Astrocyte (in vitro differentiated cells and primary cell): Measurements from ENCODE around the gene RABEP1. TPM values are rescaled to one million over a fixed set of nuclear protein-coding genes. Genes with fewer than 3 reads are reported as not detected.

Experiments used
- DNase-seq: peaks from one replicate; pipeline ENCODE4 v3.0.0-alpha.2; 2010; ENCODE audit warnings: low read depth
- FAIRE-seq: peaks from 2 replicates; lab custom pipeline; 2011; peaks lifted over from hg19 to GRCh38; lab: Jason Lieb, UNC
- H2AFZ ChIP-seq: 2 replicates; pipeline ENCODE4 v1.6.0; 2012; ENCODE audit warnings: low read depth, low read length, inconsistent platforms
- H3K27ac ChIP-seq: 2 replicates; pipeline ENCODE4 v1.5.1; 2011; ENCODE audit warnings: low read depth, low read length, inconsistent platforms
- H3K27me3 ChIP-seq: 2 replicates; pipeline ENCODE4 v1.6.0; 2011; ENCODE audit warnings: low read length, inconsistent platforms; ENCODE audit not compliant: insufficient read depth
- H3K36me3 ChIP-seq: 2 replicates; pipeline ENCODE4 v1.5.1; 2011; ENCODE audit warnings: low read length, inconsistent platforms; ENCODE audit not compliant: insufficient read depth
- H3K4me1 ChIP-seq: 2 replicates; pipeline ENCODE4 v1.5.1; 2011; ENCODE audit warnings: low read length, inconsistent platforms; ENCODE audit not compliant: insufficient read depth
- H3K4me2 ChIP-seq: 2 replicates; pipeline ENCODE4 v1.6.0; 2012; ENCODE audit warnings: low read length, inconsistent platforms
- H3K4me3 ChIP-seq: 2 replicates; pipeline ENCODE4 v1.5.1; 2011; ENCODE audit warnings: low read depth, mild to moderate bottlenecking, low read length, inconsistent platforms; ENCODE audit not compliant: insufficient read depth
- H3K79me2 ChIP-seq: 2 replicates; pipeline ENCODE4 v1.6.0; 2012; ENCODE audit warnings: mild to moderate bottlenecking, low read length, inconsistent platforms; ENCODE audit not compliant: insufficient read depth
- H3K9ac ChIP-seq: 2 replicates; pipeline ENCODE4 v1.6.0; 2012; ENCODE audit warnings: mild to moderate bottlenecking, low read length, inconsistent platforms
- H3K9me3 ChIP-seq: 2 replicates; pipeline ENCODE4 v1.5.1; 2012; ENCODE audit warnings: low read depth, mild to moderate bottlenecking, low read length, inconsistent platforms; ENCODE audit not compliant: insufficient read depth
- H4K20me1 ChIP-seq: 2 replicates; pipeline ENCODE4 v1.6.0; 2012; ENCODE audit warnings: low read length, inconsistent platforms; ENCODE audit not compliant: insufficient read depth
- H3K27ac Mint-ChIP-seq: one replicate; pipeline ENCODE4 v1.8.0; 2021; ENCODE audit warnings: mild to moderate bottlenecking, mixed read lengths; ENCODE audit not compliant: unreplicated experiment
- H3K27me3 Mint-ChIP-seq: one replicate; pipeline ENCODE4 v1.8.0; 2021; ENCODE audit warnings: low read depth, mixed read lengths; ENCODE audit not compliant: unreplicated experiment
- H3K36me3 Mint-ChIP-seq: one replicate; pipeline ENCODE4 v1.8.0; 2021; ENCODE audit warnings: low read depth, mixed read lengths; ENCODE audit not compliant: unreplicated experiment
- H3K4me1 Mint-ChIP-seq: one replicate; pipeline ENCODE4 v1.8.0; 2021; ENCODE audit warnings: low read depth, mixed read lengths; ENCODE audit not compliant: unreplicated experiment
- H3K4me3 Mint-ChIP-seq: one replicate; pipeline ENCODE4 v1.8.0; 2021; ENCODE audit warnings: mild to moderate bottlenecking, moderate library complexity, mixed read lengths; ENCODE audit not compliant: unreplicated experiment
- H3K9me3 Mint-ChIP-seq: one replicate; pipeline ENCODE4 v1.8.0; 2021; ENCODE audit warnings: mild to moderate bottlenecking, mixed read lengths; ENCODE audit not compliant: unreplicated experiment
- CTCF ChIP-seq: IDR thresholded peaks from 2 replicates; pipeline ENCODE4 v1.5.1; 2011; ENCODE audit warnings: low read depth, mild to moderate bottlenecking, inconsistent platforms, low read length, moderate library complexity; ENCODE audit not compliant: insufficient read depth
- EZH2 ChIP-seq: IDR thresholded peaks from 2 replicates; pipeline ENCODE4 v1.6.1; 2012; ENCODE audit warnings: mild to moderate bottlenecking, low read length, inconsistent platforms; ENCODE audit not compliant: insufficient read depth
- total RNA-seq: library from RNA; stranded (reverse); gene quantifications from 2 replicates; pipeline ENCODE4 v1.2.1, GENCODE V29; 2021

Gene RABEP1
- total RNA-seq, 1 donor from 2014 or later, result 49.0 TPM

- peaks cover 1% of the 10 kb centered on the region for H3K27me3 Mint-ChIP-seq
- H3K27ac Mint-ChIP-seq, result no peak overlapping the region
- no peaks in the 10 kb centered on the region for H3K9me3 ChIP-seq
- FAIRE-seq (no peak), DNase-seq (no peak)
- no peaks in the 10 kb centered on the region for H3K9me3 Mint-ChIP-seq
- H3K4me1 ChIP-seq, result no peaks in the 10 kb centered on the region
- H3K27ac ChIP-seq, result no peak overlapping the region
- TF ChIP-seq EZH2 (no peak), CTCF (no peak)
- H3K36me3 ChIP-seq, result no peaks in the 10 kb centered on the region
- no peak overlapping the region for H3K9ac ChIP-seq
- H3K36me3 Mint-ChIP-seq, result no peaks in the 10 kb centered on the region
- no peak overlapping the region for H3K4me3 Mint-ChIP-seq
- no peak overlapping the region for H3K4me2 ChIP-seq
- no peaks in the 10 kb centered on the region for H4K20me1 ChIP-seq
- H2AFZ ChIP-seq, result no peak overlapping the region
- peaks cover 12% of the 10 kb centered on the region for H3K4me1 Mint-ChIP-seq
- H3K4me3 ChIP-seq, result no peak overlapping the region
- H3K79me2 ChIP-seq, result no peaks in the 10 kb centered on the region
- H3K27me3 ChIP-seq, result no peaks in the 10 kb centered on the region
Observed at GRCh38 chr17:5254903-5255521, 27.1 kb upstream of the RABEP1 start.

- Histone ChIP-seq H3K4me3 (no peak overlapping the region), H3K27ac (no peak overlapping the region), H3K4me1 (no peaks in the 10 kb centered on the region), H4K20me1 (no peaks in the 10 kb centered on the region), H3K36me3 (no peaks in the 10 kb centered on the region), H2AFZ (no peak overlapping the region), H3K9me3 (no peaks in the 10 kb centered on the region), H3K27me3 (no peaks in the 10 kb centered on the region), H3K9ac (no peak overlapping the region), H3K79me2 (no peaks in the 10 kb centered on the region), H3K4me2 (no peak overlapping the region)
- DNase-seq (no peak), FAIRE-seq (no peak)
- Mint-ChIP-seq H3K27me3 (peaks cover 1% of the 10 kb centered on the region), H3K36me3 (no peaks in the 10 kb centered on the region), H3K4me3 (no peak overlapping the region), H3K27ac (no peak overlapping the region), H3K9me3 (no peaks in the 10 kb centered on the region), H3K4me1 (peaks cover 15% of the 10 kb centered on the region)
- TF ChIP-seq EZH2 (no peak), CTCF (no peak)
Observed at GRCh38 chr17:5257124-5257523, 25.0 kb upstream of the RABEP1 start.

DNA sequence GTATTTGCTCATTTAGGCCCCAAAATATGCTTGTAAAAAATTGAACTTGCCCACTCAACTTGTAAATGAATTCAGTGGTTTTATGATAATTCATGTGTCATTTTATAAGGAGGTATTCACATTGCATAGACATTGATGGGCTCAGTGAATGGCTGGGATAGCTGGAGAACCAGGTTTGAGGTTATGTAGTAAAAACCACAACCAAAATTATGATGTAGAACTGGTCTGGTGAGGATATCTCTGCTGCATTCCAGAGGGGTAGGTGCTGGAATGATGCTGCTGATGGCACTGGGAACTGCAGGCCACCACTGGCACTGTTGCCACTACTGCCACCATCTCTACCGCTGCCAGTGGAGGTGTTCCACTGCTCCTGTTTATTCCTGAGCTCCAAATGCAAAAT, 21.5 kb upstream of the RABEP1 start:
- no peak for DNase-seq
- Histone ChIP-seq H3K36me3 (no peaks in the 10 kb centered on the region), H3K27ac (no peak overlapping the region), H3K79me2 (no peaks in the 10 kb centered on the region), H3K9ac (no peak overlapping the region), H3K9me3 (no peaks in the 10 kb centered on the region), H3K4me2 (no peak overlapping the region), H3K4me3 (no peak overlapping the region), H2AFZ (no peak overlapping the region), H3K4me1 (no peaks in the 10 kb centered on the region), H4K20me1 (no peaks in the 10 kb centered on the region), H3K27me3 (no peaks in the 10 kb centered on the region)
- Mint-ChIP-seq H3K27me3 (peaks cover 1% of the 10 kb centered on the region), H3K27ac (no peak overlapping the region), H3K9me3 (no peaks in the 10 kb centered on the region), H3K4me3 (no peak overlapping the region), H3K36me3 (no peaks in the 10 kb centered on the region), H3K4me1 (peaks cover 4% of the 10 kb centered on the region)
- TF ChIP-seq EZH2 (no peak), CTCF (no peak)
- no peak for FAIRE-seq
